ENCODE measurements around the gene GTF2F1.
"Not testable (repeated sequence)": the region's sequence is repeated elsewhere in the genome, so short reads cannot be mapped to it uniquely, and the experiment has no call there.

Gene GTF2F1

DNA sequence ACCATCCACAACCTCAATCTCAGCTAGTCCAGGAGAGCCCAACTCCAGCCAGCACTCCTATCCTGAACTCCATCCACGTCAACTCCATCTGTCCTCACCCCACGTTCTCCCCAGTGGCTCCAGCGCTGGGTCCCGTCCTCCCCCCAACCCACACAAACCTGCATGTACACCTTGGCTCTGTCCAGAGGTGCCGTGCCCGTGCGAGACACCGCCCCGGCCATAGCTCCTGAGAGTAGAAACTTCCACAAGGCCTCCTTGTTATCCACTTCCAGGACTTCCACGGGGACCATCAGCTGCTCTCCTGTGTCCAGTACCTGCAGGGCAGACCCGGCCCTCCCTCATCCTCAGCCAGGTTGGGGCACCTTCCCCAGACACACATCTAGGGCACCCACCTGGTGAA, 38.9 kb upstream of the GTF2F1 start:
- H3K4me3 ChIP-seq (replicated peaks; ENCODE audit: insufficient read depth, low read length) = no peak overlapping the region
- no peaks in the 10 kb centered on the region for H3K27me3 ChIP-seq (ENCODE audit: insufficient read depth, poor library complexity, severe bottlenecking)
- no peak for DNase-seq (ENCODE audit: low read depth in 1 of 2, low spot score in 1 of 2)
- no peak for TF ChIP-seq POLR2AphosphoS5 (IDR thresholded peaks at IDR 0.05; ENCODE audit: low read depth)
- TF ChIP-seq, protein P1, sequence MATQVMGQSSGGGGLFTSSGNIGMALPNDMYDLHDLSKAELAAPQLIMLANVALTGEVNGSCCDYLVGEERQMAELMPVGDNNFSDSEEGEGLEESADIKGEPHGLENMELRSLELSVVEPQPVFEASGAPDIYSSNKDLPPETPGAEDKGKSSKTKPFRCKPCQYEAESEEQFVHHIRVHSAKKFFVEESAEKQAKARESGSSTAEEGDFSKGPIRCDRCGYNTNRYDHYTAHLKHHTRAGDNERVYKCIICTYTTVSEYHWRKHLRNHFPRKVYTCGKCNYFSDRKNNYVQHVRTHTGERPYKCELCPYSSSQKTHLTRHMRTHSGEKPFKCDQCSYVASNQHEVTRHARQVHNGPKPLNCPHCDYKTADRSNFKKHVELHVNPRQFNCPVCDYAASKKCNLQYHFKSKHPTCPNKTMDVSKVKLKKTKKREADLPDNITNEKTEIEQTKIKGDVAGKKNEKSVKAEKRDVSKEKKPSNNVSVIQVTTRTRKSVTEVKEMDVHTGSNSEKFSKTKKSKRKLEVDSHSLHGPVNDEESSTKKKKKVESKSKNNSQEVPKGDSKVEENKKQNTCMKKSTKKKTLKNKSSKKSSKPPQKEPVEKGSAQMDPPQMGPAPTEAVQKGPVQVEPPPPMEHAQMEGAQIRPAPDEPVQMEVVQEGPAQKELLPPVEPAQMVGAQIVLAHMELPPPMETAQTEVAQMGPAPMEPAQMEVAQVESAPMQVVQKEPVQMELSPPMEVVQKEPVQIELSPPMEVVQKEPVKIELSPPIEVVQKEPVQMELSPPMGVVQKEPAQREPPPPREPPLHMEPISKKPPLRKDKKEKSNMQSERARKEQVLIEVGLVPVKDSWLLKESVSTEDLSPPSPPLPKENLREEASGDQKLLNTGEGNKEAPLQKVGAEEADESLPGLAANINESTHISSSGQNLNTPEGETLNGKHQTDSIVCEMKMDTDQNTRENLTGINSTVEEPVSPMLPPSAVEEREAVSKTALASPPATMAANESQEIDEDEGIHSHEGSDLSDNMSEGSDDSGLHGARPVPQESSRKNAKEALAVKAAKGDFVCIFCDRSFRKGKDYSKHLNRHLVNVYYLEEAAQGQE (IDR thresholded peaks at IDR 0.05; ENCODE audit: insufficient replicate concordance, low read depth) = no peak
- TF ChIP-seq SPI1 (IDR thresholded peaks at IDR 0.05; ENCODE audit: borderline replicate concordance, low read depth) = no peak
- no peak for TF ChIP-seq GABPA (IDR thresholded peaks at IDR 0.05; ENCODE audit: low read depth)
- TF ChIP-seq, protein P2, sequence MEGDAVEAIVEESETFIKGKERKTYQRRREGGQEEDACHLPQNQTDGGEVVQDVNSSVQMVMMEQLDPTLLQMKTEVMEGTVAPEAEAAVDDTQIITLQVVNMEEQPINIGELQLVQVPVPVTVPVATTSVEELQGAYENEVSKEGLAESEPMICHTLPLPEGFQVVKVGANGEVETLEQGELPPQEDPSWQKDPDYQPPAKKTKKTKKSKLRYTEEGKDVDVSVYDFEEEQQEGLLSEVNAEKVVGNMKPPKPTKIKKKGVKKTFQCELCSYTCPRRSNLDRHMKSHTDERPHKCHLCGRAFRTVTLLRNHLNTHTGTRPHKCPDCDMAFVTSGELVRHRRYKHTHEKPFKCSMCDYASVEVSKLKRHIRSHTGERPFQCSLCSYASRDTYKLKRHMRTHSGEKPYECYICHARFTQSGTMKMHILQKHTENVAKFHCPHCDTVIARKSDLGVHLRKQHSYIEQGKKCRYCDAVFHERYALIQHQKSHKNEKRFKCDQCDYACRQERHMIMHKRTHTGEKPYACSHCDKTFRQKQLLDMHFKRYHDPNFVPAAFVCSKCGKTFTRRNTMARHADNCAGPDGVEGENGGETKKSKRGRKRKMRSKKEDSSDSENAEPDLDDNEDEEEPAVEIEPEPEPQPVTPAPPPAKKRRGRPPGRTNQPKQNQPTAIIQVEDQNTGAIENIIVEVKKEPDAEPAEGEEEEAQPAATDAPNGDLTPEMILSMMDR (IDR thresholded peaks at IDR 0.05; ENCODE audit: insufficient read depth, low read length) = no peak
- no peak overlapping the region for H3K27ac ChIP-seq (replicated peaks)

DNA sequence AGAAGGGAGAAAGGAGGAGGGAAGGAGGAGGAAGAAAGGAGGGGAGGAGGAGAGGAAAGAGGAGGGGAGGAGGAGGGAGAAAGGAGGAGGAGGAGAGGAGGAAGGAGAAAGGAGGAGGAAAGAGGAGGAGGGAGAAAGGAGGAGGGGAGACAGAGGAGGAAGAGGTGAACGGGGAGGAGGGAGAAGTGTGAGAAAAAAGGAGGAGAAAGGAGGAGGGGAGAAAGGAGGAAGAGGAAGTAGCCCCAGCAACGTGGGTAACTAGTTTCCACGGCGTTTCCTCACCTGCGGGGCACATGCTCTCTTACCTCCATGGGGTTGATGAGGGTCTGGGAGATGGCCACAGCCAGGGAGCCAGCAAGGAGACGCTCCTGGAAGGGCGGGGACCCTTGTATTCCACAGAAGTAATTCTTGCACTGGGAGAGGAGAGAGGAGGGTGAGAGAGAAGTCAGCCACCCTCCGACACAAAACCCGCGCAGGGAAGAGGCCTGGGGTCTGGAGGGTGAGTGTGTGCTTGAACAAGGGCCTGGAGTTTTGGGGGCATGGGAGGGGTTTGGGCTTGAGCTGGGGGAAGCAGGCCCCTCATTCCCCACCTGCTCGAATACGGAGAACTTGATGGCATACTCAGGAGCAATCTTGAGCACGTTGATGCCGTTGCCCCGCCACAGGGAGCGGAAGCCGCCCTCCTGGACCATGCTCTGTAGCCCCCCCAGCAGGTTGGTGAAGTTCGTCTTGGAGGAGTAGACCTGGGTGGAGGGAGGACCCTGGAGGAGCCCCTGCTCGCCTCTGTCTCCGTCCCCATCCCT, 36.7 kb upstream of the GTF2F1 start:
- Histone ChIP-seq H3K27me3 (ENCODE audit: insufficient read depth, poor library complexity, severe bottlenecking) (no peaks in the 10 kb centered on the region), H3K4me3 (replicated peaks; ENCODE audit: insufficient read depth, low read length) (no peak overlapping the region), H3K27ac (replicated peaks) (no peak overlapping the region)
- peak; percentile 44 to 81 for DNase-seq (ENCODE audit: low read depth in 1 of 2, low spot score in 1 of 2)
- TF ChIP-seq, protein P2 (IDR thresholded peaks at IDR 0.05; ENCODE audit: insufficient read depth, low read length) = no peak
- peak; percentile 49; the same call in 1 of the 2 replicates for TF ChIP-seq SPI1 (IDR thresholded peaks at IDR 0.05; ENCODE audit: borderline replicate concordance, low read depth)

DNA sequence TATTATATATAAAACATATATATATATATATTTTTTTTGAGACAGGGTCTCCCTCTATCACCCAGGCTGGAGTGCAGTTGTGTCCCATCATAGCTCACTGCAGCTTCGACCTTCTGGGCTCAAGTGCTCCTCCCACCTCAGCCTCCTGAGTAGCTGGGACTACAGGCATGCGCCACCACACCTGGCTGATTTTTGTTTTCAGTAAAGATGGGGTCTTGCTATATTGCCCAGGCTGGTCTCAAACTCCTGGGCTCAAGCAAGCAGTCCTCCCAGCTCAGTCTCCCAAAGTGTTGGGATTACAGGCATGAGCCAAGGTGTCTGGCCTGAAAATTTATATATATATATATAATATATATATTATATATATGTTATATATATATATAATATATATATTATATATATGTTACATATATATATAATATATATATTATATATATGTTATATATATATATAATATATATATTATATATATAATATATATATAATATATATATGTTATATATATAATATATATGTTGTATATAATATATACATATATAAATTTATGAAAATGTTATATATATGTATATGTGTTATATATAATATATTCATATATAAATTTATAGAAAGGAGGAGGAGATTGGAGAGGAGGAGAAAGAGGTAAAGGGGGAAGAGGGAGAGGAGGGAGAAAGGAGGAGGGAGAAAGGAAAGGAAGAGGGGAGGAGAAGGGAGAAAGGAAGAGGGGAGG, 35.9 kb upstream of the GTF2F1 start:
- H3K27me3 ChIP-seq (ENCODE audit: insufficient read depth, poor library complexity, severe bottlenecking); DNase-seq (ENCODE audit: low read depth in 1 of 2, low spot score in 1 of 2); H3K27ac ChIP-seq (replicated peaks); H3K4me3 ChIP-seq (replicated peaks; ENCODE audit: insufficient read depth, low read length): not testable (repeated sequence)

DNA sequence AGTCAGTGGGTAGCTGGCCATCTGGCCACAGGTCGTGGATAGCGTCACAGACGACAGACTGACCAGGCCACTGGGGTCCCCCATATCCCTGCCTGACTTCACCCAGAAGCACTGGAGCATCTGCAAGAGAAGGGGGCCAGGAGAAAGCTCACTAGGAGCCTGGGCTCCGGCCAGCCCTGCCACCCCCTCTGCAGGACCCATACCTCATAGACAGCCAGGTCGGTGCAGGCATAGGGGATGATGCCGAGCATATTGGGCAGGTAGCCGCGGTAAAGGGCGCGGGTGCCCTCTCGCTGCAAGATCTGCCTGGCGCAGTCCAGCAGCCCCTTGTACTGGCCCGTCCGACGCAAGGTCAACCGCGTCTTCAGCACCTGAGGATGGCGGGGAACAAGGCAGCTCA, 34.2 kb upstream of the GTF2F1 start:
- H3K27me3 ChIP-seq (ENCODE audit: insufficient read depth, poor library complexity, severe bottlenecking) = no peaks in the 10 kb centered on the region
- no peak for DNase-seq (ENCODE audit: low read depth in 1 of 2, low spot score in 1 of 2)
- TF ChIP-seq, protein P2 (IDR thresholded peaks at IDR 0.05; ENCODE audit: insufficient read depth, low read length) = no peak
- TF ChIP-seq POLR2AphosphoS5 (IDR thresholded peaks at IDR 0.05; ENCODE audit: low read depth) (no peak), SPI1 (IDR thresholded peaks at IDR 0.05; ENCODE audit: borderline replicate concordance, low read depth) (no peak), GABPA (IDR thresholded peaks at IDR 0.05; ENCODE audit: low read depth) (no peak)
- TF ChIP-seq, protein P1 (IDR thresholded peaks at IDR 0.05; ENCODE audit: insufficient replicate concordance, low read depth) = no peak
- no peak overlapping the region for H3K4me3 ChIP-seq (replicated peaks; ENCODE audit: insufficient read depth, low read length)
- no peak overlapping the region for H3K27ac ChIP-seq (replicated peaks)
